Activated naive CD4-positive, alpha-beta T cell treated with anti-CD3 and anti-CD28 coated beads, Interleukin-2, amount 50 U/mL, for 24 hours (primary cell): ENCODE measurements around the gene EP400.

Experiments used
- H3K27ac Mint-ChIP-seq: one replicate; pipeline ENCODE4 v1.8.0; 2021; ENCODE audit warnings: mild to moderate bottlenecking, mixed read lengths
- H3K27me3 Mint-ChIP-seq: one replicate; pipeline ENCODE4 v1.8.0; 2021; ENCODE audit warnings: mixed read lengths
- H3K36me3 Mint-ChIP-seq: one replicate; pipeline ENCODE4 v1.8.0; 2021; ENCODE audit warnings: mixed read lengths
- H3K4me1 Mint-ChIP-seq: one replicate; pipeline ENCODE4 v1.8.0; 2021; ENCODE audit warnings: mixed read lengths
- H3K4me3 Mint-ChIP-seq: one replicate; pipeline ENCODE4 v1.8.0; 2021; ENCODE audit warnings: mild to moderate bottlenecking, mixed read lengths
- H3K9me3 Mint-ChIP-seq: one replicate; pipeline ENCODE4 v1.8.0; 2021; ENCODE audit warnings: mixed read lengths

Gene EP400

DNA sequence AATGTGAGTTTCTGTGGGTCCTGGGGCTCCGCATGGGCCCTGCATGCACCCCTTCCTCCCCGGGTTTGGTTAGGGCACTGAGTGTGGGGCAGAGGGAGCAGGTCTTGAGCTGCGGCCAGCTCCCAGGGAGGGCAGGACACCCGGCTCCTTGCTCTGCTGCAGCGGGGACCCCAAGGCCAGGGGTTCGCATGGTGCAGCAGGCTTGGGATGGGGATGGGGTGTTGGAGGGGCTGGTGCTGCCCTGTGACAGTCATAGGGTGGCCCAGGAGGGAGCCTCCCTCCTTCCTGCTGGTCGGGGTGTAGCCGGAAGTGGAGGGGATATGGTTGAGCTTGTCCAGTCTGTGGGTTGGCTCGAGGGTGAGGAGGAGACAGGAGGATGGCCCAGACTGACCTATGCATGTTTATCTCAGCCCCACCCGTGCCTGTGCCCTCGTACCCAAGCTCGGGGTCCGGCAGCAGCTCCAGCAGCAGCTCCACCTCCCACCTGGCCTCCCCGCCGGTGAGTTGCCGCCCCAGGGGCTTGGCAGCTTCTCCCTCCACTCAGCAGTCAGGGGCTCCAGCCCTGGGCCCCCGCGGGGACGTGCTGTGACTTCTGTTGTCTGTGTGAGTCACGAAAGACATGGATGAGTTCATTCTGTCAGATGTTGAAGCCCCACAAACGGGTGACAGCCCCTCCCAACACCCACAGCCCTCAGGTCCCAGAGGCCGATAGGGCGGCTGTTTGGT lies 39.3 kb upstream of the EP400 start:
- Mint-ChIP-seq H3K27ac (no peak overlapping the region), H3K9me3 (no peaks in the 10 kb centered on the region), H3K4me1 (peaks cover 2% of the 10 kb centered on the region), H3K36me3 (no peaks in the 10 kb centered on the region), H3K4me3 (no peak overlapping the region), H3K27me3 (no peaks in the 10 kb centered on the region)

DNA sequence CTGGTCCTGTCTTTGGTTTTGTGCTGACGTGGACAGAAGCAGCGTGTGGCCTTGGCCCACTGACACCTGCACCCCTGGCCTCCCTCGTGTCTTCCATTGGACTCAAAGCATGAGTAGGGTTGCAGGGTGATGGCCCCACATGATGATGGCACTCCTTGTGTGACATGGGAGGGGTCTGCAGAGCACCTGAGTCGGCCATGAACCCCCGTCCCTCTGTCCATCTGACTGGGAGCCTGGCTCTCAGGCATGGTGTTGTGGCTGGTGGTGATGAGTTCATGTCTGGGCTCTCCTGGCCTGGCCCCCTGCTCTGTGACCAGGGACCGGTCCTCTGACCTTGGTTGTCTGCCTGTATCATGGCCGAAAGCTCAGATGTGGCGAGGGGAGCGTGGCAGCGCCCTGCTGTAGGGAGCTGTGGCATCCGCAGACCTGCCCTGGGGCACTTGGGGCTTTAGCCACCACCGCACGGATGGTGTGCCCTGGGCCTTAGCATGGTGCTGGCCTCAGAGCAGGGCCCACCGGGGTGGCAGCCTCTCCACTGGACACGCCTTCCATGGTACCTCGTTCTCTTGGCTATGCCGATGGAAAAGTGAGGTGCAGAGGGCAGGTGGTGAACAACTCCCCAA lies 38.6 kb upstream of the EP400 start:
- no peaks in the 10 kb centered on the region for H3K4me1 Mint-ChIP-seq
- H3K9me3 Mint-ChIP-seq = no peaks in the 10 kb centered on the region
- no peak overlapping the region for H3K27ac Mint-ChIP-seq

DNA sequence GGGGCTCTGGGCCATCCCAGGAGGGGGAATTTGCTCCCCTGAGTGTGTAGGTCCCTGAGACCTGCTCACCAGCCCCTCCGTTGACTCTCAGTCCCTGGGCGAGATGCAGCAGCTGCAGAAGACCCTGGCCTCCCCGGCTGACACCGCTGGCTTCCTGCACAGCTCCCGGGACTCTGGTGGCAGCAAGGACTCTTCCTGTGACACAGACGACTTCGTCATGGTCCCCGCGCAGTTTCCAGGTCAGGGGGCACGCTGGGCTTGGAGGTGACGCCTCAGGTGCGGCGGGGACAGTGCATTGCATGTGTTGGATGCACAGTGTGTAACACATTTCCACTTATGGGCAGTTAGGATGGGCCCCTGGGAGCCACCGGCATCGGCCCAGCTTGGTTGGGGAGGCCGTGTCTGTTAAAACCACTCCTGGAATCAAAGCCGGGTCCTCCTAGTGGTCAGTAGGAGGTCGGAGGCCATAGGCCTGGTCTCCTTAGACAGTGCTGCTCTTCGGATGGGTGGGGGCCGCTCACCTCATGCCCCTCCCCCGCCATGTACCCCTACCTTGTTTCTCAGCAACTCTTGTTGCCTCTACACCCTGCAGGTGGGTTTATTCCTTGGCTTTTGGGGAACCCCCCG lies 37.8 kb upstream of the EP400 start:
- no peaks in the 10 kb centered on the region for H3K36me3 Mint-ChIP-seq
- H3K4me1 Mint-ChIP-seq = no peaks in the 10 kb centered on the region
- H3K9me3 Mint-ChIP-seq = no peaks in the 10 kb centered on the region
- H3K4me3 Mint-ChIP-seq = no peak overlapping the region
- H3K27me3 Mint-ChIP-seq = no peaks in the 10 kb centered on the region
- H3K27ac Mint-ChIP-seq = no peak overlapping the region

More for the DNA sequence above, 38.6 kb upstream of the EP400 start:
- no peak overlapping the region for H3K4me3 Mint-ChIP-seq
- no peaks in the 10 kb centered on the region for H3K36me3 Mint-ChIP-seq
- no peaks in the 10 kb centered on the region for H3K27me3 Mint-ChIP-seq

DNA sequence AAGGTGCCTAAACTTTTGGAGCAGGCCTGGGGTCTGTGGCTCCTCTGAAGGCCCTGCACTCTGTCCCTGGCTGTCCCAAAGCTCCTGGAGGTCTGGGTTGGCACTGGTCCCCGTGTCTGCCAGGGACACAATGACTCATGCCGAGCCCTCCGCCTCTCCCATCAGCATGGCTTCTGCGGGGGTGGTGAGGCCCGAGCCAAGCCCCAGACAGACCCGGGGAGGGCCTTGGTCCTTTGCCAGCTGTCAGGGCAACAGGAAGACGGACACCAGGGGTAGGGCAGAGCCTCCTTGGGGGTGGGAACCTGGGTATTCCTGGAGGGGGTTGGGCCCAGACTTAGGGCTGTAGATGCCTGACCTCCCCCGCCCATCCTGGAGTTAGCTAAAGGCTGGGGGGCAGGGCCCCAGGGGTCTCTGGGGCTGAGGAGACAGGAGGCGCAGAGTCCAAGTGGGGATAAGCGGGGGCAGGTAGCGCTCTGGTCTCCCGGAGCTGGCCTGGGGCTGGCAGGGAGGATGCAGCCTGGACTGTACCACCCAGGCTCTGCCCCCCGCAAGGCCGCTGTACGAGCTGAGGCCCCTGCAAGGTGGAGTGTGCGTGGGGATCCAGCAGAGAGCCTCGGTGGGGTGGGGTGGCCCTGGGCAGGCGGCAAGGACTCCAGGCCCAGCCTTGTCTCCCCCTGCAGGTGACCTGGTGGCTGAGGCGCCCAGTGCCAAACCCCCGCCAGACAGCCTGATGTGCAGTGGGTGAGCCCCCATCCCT lies 37.0 kb upstream of the EP400 start:
- Mint-ChIP-seq H3K4me3 (no peak overlapping the region), H3K27me3 (no peaks in the 10 kb centered on the region), H3K4me1 (no peaks in the 10 kb centered on the region), H3K9me3 (no peaks in the 10 kb centered on the region), H3K36me3 (no peaks in the 10 kb centered on the region), H3K27ac (no peak overlapping the region)

DNA sequence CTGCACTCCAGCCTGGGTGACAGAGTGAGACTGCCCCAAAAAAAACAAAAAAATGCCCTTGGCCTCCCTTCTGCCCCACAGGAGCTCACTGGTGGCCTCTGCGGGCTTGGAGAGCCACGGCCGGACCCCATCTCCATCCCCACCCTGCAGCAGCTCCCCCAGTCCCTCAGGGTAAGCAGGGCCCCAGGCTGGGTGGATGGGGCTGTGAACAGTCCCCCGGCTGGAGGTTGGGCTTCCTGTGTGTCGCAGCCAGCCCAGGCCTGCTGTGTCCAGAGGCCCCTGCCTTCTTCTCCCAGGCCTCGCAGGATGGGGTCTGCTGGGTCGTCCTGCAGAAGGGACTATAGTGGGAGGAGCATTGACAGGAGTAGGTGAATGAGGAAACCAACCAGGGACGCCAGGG lies 36.1 kb upstream of the EP400 start:
- Mint-ChIP-seq H3K9me3 (no peaks in the 10 kb centered on the region), H3K27ac (no peak overlapping the region), H3K36me3 (no peaks in the 10 kb centered on the region), H3K27me3 (no peaks in the 10 kb centered on the region), H3K4me3 (no peak overlapping the region), H3K4me1 (no peaks in the 10 kb centered on the region)

DNA sequence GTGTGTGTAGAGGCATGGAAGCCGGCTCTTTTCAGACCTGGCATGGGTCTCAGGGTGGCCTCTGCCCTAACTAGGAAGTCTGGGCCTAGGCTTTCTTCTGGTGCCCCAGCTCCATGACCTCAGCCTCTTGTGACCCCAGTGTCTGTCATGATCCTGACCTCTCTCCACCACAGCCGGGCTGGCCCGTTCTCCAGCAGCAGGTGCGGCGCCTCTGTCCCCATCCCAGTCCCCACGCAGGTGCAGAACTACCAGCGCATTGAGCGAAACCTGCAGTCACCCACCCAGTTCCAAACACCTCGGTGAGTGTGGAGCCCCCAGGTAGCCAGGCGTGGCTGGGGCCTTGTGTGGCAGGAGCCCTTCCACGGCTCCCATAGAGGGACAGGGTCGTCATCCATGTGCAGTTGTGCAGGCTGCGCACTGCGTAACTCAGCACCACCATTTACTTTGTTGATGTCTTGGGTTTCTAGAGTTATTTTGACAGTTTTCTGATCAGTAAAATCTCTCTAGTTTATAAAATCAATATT lies 35.5 kb upstream of the EP400 start:
- Mint-ChIP-seq H3K9me3 (no peaks in the 10 kb centered on the region), H3K36me3 (no peaks in the 10 kb centered on the region), H3K4me1 (no peaks in the 10 kb centered on the region), H3K4me3 (no peak overlapping the region), H3K27ac (no peak overlapping the region), H3K27me3 (no peaks in the 10 kb centered on the region)

DNA sequence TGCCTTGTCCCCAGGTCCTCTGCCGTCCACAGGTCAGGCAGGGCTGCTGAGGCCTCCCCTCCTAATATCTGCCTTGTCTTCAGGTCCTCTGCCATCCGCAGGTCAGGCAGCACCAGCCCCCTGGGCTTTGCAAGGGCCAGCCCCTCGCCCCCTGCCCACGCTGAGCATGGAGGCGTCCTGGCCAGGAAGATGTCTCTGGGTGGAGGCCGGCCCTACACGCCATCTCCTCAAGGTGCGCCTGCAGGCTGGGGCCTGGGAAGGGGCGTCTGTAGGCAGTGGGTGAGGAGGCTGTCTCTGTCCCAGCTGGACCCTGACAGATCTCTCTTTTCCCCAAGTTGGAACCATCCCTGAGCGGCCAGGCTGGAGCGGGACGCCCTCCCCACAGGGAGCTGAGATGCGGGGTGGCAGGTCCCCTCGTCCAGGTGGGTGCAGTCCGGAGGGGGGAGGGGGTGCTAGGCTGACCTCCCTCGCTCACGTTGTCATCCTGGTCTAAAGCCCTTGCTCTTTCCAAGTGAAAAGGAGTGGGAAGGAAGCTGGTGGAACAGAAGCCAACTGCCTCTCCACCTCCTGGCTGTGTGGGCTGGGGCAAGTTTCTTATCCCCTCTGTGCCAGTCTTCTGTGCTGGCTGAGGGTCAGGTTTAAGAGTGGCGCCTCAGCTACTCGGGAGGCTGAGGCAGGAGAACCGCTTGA lies 34.6 kb upstream of the EP400 start:
- H3K27me3 Mint-ChIP-seq = no peaks in the 10 kb centered on the region
- H3K36me3 Mint-ChIP-seq = no peaks in the 10 kb centered on the region
- H3K27ac Mint-ChIP-seq = no peak overlapping the region
- H3K4me3 Mint-ChIP-seq = no peak overlapping the region
- no peaks in the 10 kb centered on the region for H3K4me1 Mint-ChIP-seq
- no peaks in the 10 kb centered on the region for H3K9me3 Mint-ChIP-seq

DNA sequence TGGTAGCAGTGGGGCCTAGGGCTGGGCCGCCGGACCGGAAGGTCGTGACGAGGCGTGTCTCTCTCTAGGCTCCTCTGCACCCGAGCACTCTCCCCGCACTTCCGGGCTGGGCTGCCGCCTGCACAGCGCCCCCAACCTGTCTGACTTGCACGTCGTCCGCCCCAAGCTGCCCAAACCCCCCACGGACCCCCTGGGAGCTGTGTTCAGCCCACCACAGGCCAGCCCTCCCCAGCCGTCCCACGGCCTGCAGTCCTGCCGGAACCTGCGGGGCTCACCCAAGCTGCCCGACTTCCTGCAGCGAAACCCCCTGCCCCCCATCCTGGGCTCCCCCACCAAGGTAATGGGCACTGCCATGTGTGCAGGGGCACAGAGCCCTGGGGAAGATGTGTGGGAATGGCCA lies 33.9 kb upstream of the EP400 start:
- Mint-ChIP-seq H3K27me3 (no peaks in the 10 kb centered on the region), H3K27ac (no peak overlapping the region), H3K4me1 (no peaks in the 10 kb centered on the region), H3K4me3 (no peak overlapping the region), H3K36me3 (no peaks in the 10 kb centered on the region), H3K9me3 (no peaks in the 10 kb centered on the region)

DNA sequence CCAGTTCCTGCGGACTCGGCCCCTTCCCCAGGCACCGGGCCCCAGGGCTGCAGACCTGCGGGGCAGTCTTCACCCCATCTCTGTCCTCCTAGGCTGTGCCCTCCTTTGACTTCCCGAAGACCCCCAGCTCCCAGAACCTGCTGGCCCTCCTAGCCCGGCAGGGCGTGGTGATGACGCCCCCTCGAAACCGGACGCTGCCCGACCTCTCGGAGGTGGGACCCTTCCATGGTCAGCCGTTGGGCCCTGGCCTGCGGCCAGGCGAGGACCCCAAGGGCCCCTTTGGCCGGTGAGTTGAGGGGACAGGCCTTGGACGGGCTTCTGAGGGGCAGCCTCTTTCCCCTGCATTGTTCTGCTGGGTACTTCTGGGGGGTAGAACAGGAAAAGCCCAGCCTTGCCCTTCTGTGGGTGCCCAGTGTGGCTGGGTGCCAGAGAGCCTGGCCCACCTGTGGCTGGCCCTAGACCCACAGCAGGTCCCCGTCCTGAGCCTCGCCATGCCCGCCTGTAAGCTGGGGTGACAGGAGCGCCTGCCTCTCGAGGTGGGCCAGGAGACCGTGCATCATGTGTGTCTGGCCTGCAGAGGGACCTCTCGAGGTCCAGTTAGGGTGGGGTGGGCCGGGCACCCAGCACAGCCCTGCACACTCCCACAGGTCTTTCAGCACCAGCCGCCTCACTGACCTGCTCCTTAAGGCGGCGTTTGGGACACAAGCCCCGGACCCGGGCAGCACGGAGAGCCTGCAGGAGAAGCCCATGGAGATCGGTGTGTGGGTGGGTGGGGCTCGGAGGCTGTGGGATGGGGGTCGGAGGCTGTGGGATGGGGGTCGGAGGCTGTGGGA lies 33.2 kb upstream of the EP400 start:
- H3K36me3 Mint-ChIP-seq = no peaks in the 10 kb centered on the region
- no peaks in the 10 kb centered on the region for H3K27me3 Mint-ChIP-seq
- no peaks in the 10 kb centered on the region for H3K9me3 Mint-ChIP-seq

DNA sequence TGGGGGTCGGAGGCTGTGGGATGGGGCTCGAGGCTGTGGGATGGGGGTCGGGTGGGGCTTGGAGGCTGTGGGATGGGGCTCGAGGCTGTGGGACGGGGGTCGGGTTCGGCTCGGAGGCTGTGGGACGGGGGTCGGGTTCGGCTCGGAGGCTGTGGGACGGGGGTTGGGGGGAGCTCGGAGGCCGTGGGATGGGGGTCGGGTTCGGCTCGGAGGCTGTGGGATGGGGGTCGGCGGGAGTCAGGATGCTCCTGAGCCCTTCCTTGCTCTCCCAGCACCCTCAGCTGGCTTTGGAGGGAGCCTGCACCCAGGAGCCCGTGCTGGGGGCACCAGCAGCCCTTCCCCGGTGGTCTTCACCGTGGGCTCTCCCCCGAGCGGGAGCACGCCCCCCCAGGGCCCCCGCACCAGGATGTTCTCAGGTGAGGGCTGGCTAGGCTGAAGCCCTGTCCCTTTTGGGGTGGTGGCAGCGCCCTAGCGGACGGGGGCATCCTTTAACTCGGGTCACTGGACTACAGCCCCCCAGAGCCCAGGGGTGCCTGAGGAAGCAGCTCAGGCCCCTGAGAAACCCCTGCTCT lies 32.5 kb upstream of the EP400 start:
- H3K4me3 Mint-ChIP-seq = no peak overlapping the region
- H3K27me3 Mint-ChIP-seq = no peaks in the 10 kb centered on the region
- H3K36me3 Mint-ChIP-seq = peaks cover 2% of the 10 kb centered on the region
- no peaks in the 10 kb centered on the region for H3K9me3 Mint-ChIP-seq
- H3K27ac Mint-ChIP-seq = no peak overlapping the region
- no peaks in the 10 kb centered on the region for H3K4me1 Mint-ChIP-seq

More for the DNA sequence above, 33.2 kb upstream of the EP400 start:
- no peaks in the 10 kb centered on the region for H3K4me1 Mint-ChIP-seq
- no peak overlapping the region for H3K27ac Mint-ChIP-seq
- H3K4me3 Mint-ChIP-seq = no peak overlapping the region

DNA sequence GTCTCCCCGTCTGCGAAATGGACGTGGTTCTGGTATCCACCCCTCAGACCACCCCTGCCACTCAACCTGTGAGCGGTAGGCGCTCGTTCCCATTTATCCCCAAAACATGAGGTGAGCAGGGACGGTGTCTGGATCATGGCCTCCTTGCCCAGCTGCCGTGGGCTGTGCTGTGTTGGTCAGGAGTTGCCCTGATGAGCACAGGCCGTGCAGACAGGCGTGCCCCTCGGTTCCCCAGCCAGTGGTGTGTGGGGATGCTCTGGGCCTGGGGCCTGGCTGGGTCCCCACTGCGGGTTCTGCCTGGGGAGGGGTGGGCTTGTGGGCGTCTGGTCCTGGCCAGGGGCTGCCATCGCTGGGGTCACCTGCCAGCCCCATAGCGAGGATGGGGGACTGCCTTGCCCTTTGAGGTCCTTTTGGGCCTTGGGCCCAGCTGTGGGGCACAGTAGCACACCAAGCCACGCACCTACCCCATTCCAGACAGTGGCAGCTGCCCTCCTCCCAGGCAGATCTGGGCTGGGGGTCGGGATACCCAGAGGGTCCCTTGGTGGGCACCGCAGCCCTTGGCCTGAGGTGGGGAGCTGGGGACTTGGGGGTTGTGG lies 31.9 kb upstream of the EP400 start:
- Mint-ChIP-seq H3K36me3 (peaks cover 2% of the 10 kb centered on the region), H3K27me3 (no peaks in the 10 kb centered on the region), H3K4me3 (no peak overlapping the region), H3K9me3 (no peaks in the 10 kb centered on the region), H3K4me1 (no peaks in the 10 kb centered on the region), H3K27ac (no peak overlapping the region)

DNA sequence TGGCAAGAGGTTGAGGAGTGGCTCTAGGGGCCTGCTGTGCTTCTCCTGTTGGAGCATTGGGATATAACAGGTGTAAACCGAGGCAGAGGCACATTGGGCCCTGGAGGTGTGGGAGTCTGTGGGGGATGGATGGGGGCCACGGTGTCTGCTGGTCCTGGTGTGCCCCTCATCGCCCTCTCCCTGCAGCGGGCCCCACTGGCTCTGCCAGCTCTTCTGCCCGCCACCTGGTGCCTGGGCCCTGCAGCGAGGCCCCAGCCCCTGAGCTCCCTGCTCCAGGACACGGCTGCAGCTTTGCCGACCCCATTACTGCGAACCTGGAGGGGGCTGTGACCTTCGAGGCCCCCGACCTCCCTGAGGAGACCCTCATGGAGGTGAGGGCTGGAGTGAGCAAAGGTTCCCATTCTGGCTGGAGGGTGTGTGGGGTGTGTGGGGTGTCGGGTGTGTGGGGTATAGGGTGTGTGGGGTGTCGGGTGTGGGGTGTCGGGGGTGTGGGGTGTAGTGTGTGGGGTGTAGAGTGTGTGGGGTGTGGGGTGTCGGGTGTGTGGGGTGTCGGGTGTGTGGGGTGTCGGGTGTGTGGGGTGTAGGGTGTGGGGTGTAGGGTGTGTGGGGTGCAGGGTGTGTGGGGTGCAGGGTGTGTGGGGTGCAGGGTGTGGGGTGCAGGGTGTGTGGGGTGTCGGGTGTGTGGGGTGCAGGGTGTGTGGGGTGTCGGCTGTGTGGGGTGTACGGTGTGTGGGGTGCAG lies 31.3 kb upstream of the EP400 start:
- H3K36me3 Mint-ChIP-seq = peaks cover 2% of the 10 kb centered on the region
- no peaks in the 10 kb centered on the region for H3K27me3 Mint-ChIP-seq
- H3K4me1 Mint-ChIP-seq = no peaks in the 10 kb centered on the region
- no peaks in the 10 kb centered on the region for H3K9me3 Mint-ChIP-seq
- H3K4me3 Mint-ChIP-seq = no peak overlapping the region
- no peak overlapping the region for H3K27ac Mint-ChIP-seq

DNA sequence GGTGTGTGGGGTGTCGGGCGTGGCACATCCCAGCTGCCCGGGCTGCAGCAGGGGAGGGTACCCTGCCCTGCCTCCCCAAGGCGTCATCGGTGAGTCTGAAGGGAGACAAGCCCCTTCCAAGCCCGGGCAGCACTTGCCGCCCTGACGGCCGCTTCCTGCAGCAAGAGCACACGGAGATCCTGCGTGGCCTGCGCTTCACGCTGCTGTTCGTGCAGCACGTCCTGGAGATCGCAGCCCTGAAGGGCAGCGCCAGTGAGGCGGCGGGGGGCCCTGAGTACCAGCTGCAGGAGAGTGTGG lies 30.7 kb upstream of the EP400 start:
- H3K27ac Mint-ChIP-seq = no peak overlapping the region
- peaks cover 2% of the 10 kb centered on the region for H3K36me3 Mint-ChIP-seq
- H3K4me1 Mint-ChIP-seq = no peaks in the 10 kb centered on the region
- no peaks in the 10 kb centered on the region for H3K27me3 Mint-ChIP-seq
- H3K9me3 Mint-ChIP-seq = no peaks in the 10 kb centered on the region
- no peak overlapping the region for H3K4me3 Mint-ChIP-seq
